ENCODE measurements around the gene ZBTB21.

ZBTB21 gene

GRCh38 chr21:41977034-41977950 is 32.9 kb downstream of the ZBTB21 start:
- TF ChIP-seq CTCF (IDR thresholded peaks at IDR 0.05; ENCODE audit: low read length) (no peak), EZH2phosphoT487 (IDR thresholded peaks at IDR 0.05; ENCODE audit: low read length) (no peak), EZH2 (optimal IDR thresholded peaks at IDR 0.05; ENCODE audit: low read depth, low read length) (no peak)
- Histone ChIP-seq H3K4me3 (ENCODE audit: low read length) (no peak overlapping the region), H3K27me3 (replicated peaks; ENCODE audit: insufficient read depth, low read length) (no peaks in the 10 kb centered on the region), H3K36me3 (replicated peaks; ENCODE audit: insufficient read depth, low read length) (no peaks in the 10 kb centered on the region), H3K9ac (ENCODE audit: low read length) (no peak overlapping the region), H3K9me2 (replicated peaks; ENCODE audit: insufficient read depth, low read length) (no peaks in the 10 kb centered on the region), H3K9me3 (replicated peaks; ENCODE audit: insufficient read depth, low read length) (no peaks in the 10 kb centered on the region), H3K4me2 (ENCODE audit: low read depth, low read length) (no peak overlapping the region), H3K27ac (ENCODE audit: low read length) (no peak overlapping the region), H3K79me2 (ENCODE audit: low read length) (no peaks in the 10 kb centered on the region), H3K4me1 (ENCODE audit: low read length) (no peaks in the 10 kb centered on the region), H4K20me1 (ENCODE audit: insufficient read depth, low read length) (no peaks in the 10 kb centered on the region), H2AFZ (ENCODE audit: low read length) (no peak overlapping the region), H3F3A (ENCODE audit: insufficient read depth, low read length) (no peaks in the 10 kb centered on the region)
- no peak for DNase-seq

GRCh38 chr21:41976611-41977010 is 33.5 kb downstream of the ZBTB21 start:
- no peaks in the 10 kb centered on the region for H4K20me1 ChIP-seq (ENCODE audit: insufficient read depth, low read length)
- no peak overlapping the region for H3K9ac ChIP-seq (ENCODE audit: low read length)
- no peaks in the 10 kb centered on the region for H3F3A ChIP-seq (ENCODE audit: insufficient read depth, low read length)
- no peaks in the 10 kb centered on the region for H3K9me2 ChIP-seq (replicated peaks; ENCODE audit: insufficient read depth, low read length)
- no peaks in the 10 kb centered on the region for H3K36me3 ChIP-seq (replicated peaks; ENCODE audit: insufficient read depth, low read length)
- H3K79me2 ChIP-seq (ENCODE audit: low read length), result no peaks in the 10 kb centered on the region
- no peaks in the 10 kb centered on the region for H3K9me3 ChIP-seq (replicated peaks; ENCODE audit: insufficient read depth, low read length)
- H3K4me3 ChIP-seq (ENCODE audit: low read length), result no peak overlapping the region
- no peaks in the 10 kb centered on the region for H3K4me1 ChIP-seq (ENCODE audit: low read length)
- H3K27ac ChIP-seq (ENCODE audit: low read length), result no peak overlapping the region
- no peak overlapping the region for H3K4me2 ChIP-seq (ENCODE audit: low read depth, low read length)
- TF ChIP-seq EZH2 (optimal IDR thresholded peaks at IDR 0.05; ENCODE audit: low read depth, low read length), result no peak
- no peak for TF ChIP-seq EZH2phosphoT487 (IDR thresholded peaks at IDR 0.05; ENCODE audit: low read length)
- TF ChIP-seq CTCF (IDR thresholded peaks at IDR 0.05; ENCODE audit: low read length), result no peak
- no peak for DNase-seq
- no peaks in the 10 kb centered on the region for H3K27me3 ChIP-seq (replicated peaks; ENCODE audit: insufficient read depth, low read length)
- H2AFZ ChIP-seq (ENCODE audit: low read length), result no peak overlapping the region

GRCh38 chr21:41975391-41976272 is 34.5 kb downstream of the ZBTB21 start:
- no peaks in the 10 kb centered on the region for H3K27me3 ChIP-seq (replicated peaks; ENCODE audit: insufficient read depth, low read length)
- H3K36me3 ChIP-seq (replicated peaks; ENCODE audit: insufficient read depth, low read length), result no peaks in the 10 kb centered on the region
- H3K9me3 ChIP-seq (replicated peaks; ENCODE audit: insufficient read depth, low read length), result no peaks in the 10 kb centered on the region
- H3K79me2 ChIP-seq (ENCODE audit: low read length), result no peaks in the 10 kb centered on the region
- H3K4me3 ChIP-seq (ENCODE audit: low read length), result no peak overlapping the region
- no peaks in the 10 kb centered on the region for H4K20me1 ChIP-seq (ENCODE audit: insufficient read depth, low read length)
- no peak overlapping the region for H3K4me2 ChIP-seq (ENCODE audit: low read depth, low read length)
- H3F3A ChIP-seq (ENCODE audit: insufficient read depth, low read length), result no peaks in the 10 kb centered on the region
- no peaks in the 10 kb centered on the region for H3K4me1 ChIP-seq (ENCODE audit: low read length)
- no peak for TF ChIP-seq CTCF (IDR thresholded peaks at IDR 0.05; ENCODE audit: low read length)
- TF ChIP-seq EZH2 (optimal IDR thresholded peaks at IDR 0.05; ENCODE audit: low read depth, low read length), result no peak
- no peak for TF ChIP-seq EZH2phosphoT487 (IDR thresholded peaks at IDR 0.05; ENCODE audit: low read length)
- H3K9ac ChIP-seq (ENCODE audit: low read length), result no peak overlapping the region
- no peak overlapping the region for H3K27ac ChIP-seq (ENCODE audit: low read length)
- H2AFZ ChIP-seq (ENCODE audit: low read length), result no peak overlapping the region
- H3K9me2 ChIP-seq (replicated peaks; ENCODE audit: insufficient read depth, low read length), result no peaks in the 10 kb centered on the region
- no peak for DNase-seq

Measured in MM.1S (cell line).